ENCODE data around the gene SLC8A2.

The SLC8A2 gene

GRCh38 chr19:47458672-47459071, 13.0 kb downstream of the SLC8A2 start:
- no peak for FAIRE-seq

GRCh38 chr19:47456721-47457474, 14.8 kb downstream of the SLC8A2 start:
- FAIRE-seq = no peak

- FAIRE-seq = no peak
Observed at GRCh38 chr19:47450478-47450877, 21.2 kb downstream of the SLC8A2 start.

- no peak for FAIRE-seq
Observed at GRCh38 chr19:47448360-47448727, 23.3 kb downstream of the SLC8A2 start.

- no peak for FAIRE-seq
Observed at GRCh38 chr19:47447470-47448359, 24.0 kb downstream of the SLC8A2 start.

- no peak for FAIRE-seq
Observed at GRCh38 chr19:47446534-47447469, 24.9 kb downstream of the SLC8A2 start.

- no peak for FAIRE-seq
Observed at GRCh38 chr19:47445937-47446402, 25.7 kb downstream of the SLC8A2 start.

GRCh38 chr19:47445527-47445926, 26.2 kb downstream of the SLC8A2 start:
- FAIRE-seq = no peak

- no peak for FAIRE-seq
Observed at GRCh38 chr19:47444388-47444821, 27.3 kb downstream of the SLC8A2 start.

- no peak for FAIRE-seq
Observed at GRCh38 chr19:47443331-47443730, 28.4 kb downstream of the SLC8A2 start.

- FAIRE-seq = no peak
Observed at GRCh38 chr19:47438793-47439220, 32.9 kb downstream of the SLC8A2 start.

GRCh38 chr19:47437500-47437899, 34.2 kb downstream of the SLC8A2 start:
- no peak for FAIRE-seq

- no peak for FAIRE-seq
Observed at GRCh38 chr19:47436712-47437401, 34.8 kb downstream of the SLC8A2 start.

GRCh38 chr19:47435883-47436417, 35.7 kb downstream of the SLC8A2 start:
- FAIRE-seq = no peak

GRCh38 chr19:47435196-47435595, 36.5 kb downstream of the SLC8A2 start:
- no peak for FAIRE-seq

GRCh38 chr19:47434088-47434487, 37.6 kb downstream of the SLC8A2 start:
- no peak for FAIRE-seq

GRCh38 chr19:47433121-47433520, 38.6 kb downstream of the SLC8A2 start:
- FAIRE-seq = no peak

- no peak for FAIRE-seq
Observed at GRCh38 chr19:47432499-47432898, 39.2 kb downstream of the SLC8A2 start.

GRCh38 chr19:47432091-47432490, 39.6 kb downstream of the SLC8A2 start:
- no peak for FAIRE-seq

GRCh38 chr19:47430041-47430802, 41.5 kb downstream of the SLC8A2 start:
- FAIRE-seq = no peak
